B cell (primary cell): ENCODE results near the gene TNRC6C.

Experiments
- EZH2 ChIP-seq: IDR thresholded peaks from 2 replicates; pipeline ENCODE4 v1.6.1; 2012; ENCODE audit warnings: borderline replicate concordance, low read depth, mild to moderate bottlenecking, moderate library complexity, low read length; ENCODE audit not compliant: insufficient read depth, poor library complexity, severe bottlenecking
- TF ChIP-seq, protein P1 (sequence below): fragments of 200-600 bp; IDR thresholded peaks from one replicate; pipeline ENCODE4 v1.8.0; 2022; ENCODE audit warnings: antibody characterized with exemption, mild to moderate bottlenecking

DNA sequence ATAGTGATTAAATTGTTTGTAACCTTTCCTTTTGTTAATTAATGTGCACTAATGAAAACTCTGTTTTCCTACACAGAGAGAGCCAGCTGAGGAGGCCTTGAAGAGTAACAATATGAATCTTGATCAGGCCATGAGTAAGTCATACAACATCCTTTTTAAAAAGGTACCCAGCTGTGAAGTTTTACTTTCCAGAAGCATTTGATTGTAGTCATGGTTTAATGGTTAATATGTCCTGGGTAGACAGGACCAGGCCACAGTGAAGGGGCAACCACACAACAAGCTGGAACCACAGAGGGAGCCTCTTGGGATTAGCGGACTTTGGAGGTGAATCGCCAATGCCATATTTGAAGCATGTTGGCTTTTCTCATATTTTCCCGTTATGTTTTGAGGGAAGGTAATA lies 114.5 kb downstream of the TNRC6C start:
- TF ChIP-seq, protein P1, sequence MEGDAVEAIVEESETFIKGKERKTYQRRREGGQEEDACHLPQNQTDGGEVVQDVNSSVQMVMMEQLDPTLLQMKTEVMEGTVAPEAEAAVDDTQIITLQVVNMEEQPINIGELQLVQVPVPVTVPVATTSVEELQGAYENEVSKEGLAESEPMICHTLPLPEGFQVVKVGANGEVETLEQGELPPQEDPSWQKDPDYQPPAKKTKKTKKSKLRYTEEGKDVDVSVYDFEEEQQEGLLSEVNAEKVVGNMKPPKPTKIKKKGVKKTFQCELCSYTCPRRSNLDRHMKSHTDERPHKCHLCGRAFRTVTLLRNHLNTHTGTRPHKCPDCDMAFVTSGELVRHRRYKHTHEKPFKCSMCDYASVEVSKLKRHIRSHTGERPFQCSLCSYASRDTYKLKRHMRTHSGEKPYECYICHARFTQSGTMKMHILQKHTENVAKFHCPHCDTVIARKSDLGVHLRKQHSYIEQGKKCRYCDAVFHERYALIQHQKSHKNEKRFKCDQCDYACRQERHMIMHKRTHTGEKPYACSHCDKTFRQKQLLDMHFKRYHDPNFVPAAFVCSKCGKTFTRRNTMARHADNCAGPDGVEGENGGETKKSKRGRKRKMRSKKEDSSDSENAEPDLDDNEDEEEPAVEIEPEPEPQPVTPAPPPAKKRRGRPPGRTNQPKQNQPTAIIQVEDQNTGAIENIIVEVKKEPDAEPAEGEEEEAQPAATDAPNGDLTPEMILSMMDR: no peak
- no peak for TF ChIP-seq EZH2
